ENCODE measurements around the gene CEACAM18. TPM values are rescaled to one million over a fixed set of nuclear protein-coding genes. Genes with fewer than 3 reads are reported as not detected.

The CEACAM18 gene
- total and polyA plus RNA-seq, 2 of the 8 experiments (the other 6 are each of a cell fraction or from before 2014, with no cell fraction given): not detected

DNA sequence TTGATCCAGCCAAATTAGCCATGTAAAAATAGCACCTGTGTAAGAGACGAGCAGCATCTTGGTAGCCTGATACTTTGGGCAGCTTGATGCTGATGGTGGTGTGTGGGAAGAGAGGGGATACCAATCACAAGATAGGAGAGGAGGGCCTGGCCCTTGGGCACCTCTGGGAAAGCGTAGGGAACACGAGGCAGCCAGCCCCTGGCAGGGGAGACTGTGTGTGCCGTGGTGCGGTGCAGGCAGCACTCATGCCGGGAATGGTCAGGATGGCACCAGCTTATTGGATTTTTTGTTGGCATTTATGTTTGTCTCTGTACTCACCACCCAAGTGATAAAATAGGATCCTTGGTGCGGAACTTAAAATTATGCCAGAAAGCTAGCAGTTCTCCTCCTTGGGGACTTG, 30.3 kb upstream of the CEACAM18 start:
- CTCF ChIA-PET (ENCODE audit: partially characterized antibody): interaction anchor here (5.2 kb wide), 1 partner anchor 10 kb away, joined by 25 read pairs; no protein-coding TSS in a partner anchor
- FAIRE-seq: no peak

More for the DNA sequence above, 30.3 kb upstream of the CEACAM18 start:
- no peak overlapping the region for H4K91ac ChIP-seq (replicated peaks; ENCODE audit: insufficient read length, low read length)
- no peaks in the 10 kb centered on the region for H3K79me1 ChIP-seq (ENCODE audit: low read depth, low read length)
- no peak overlapping the region for H2BK120ac ChIP-seq (replicated peaks; ENCODE audit: low read depth, low read length)
- no peaks in the 10 kb centered on the region for H3K36me3 ChIP-seq (ENCODE audit: control insufficient read depth in 2 of 4, insufficient read depth in 4 of 4, low read length in 3 of 4)
- H3K9ac ChIP-seq (replicated peaks in 1 of 4; ENCODE audit: extremely low read depth in 1 of 4, low read depth in 3 of 4, low read length in 3 of 4): no peak overlapping the region
- no peaks in the 10 kb centered on the region for H3K79me2 ChIP-seq (ENCODE audit: control insufficient read depth in 1 of 2, insufficient read depth in 2 of 2, low read length in 2 of 2)
- POLR2A ChIA-PET (ENCODE audit: partially characterized antibody): no interaction called here
- H3K56ac ChIP-seq (replicated peaks; ENCODE audit: insufficient read length, low read depth, low read length): no peak overlapping the region
- H3K4me1 ChIP-seq (replicated peaks in 1 of 4; ENCODE audit: control insufficient read depth in 3 of 4, insufficient read depth in 4 of 4, low read length in 3 of 4): no peaks in the 10 kb centered on the region
- H3K9me3 ChIP-seq (ENCODE audit: insufficient read depth in 2 of 2, low read depth in 1 of 2, low read length in 1 of 2): peaks cover 18 to 28% of the 10 kb centered on the region in 2 experiments
- no peak for DNase-seq (ENCODE audit: low read depth in 1 of 2, low spot score in 2 of 2)
- H3K4me2 ChIP-seq (ENCODE audit: insufficient read depth in 1 of 2, low read depth in 2 of 2, low read length in 2 of 2): no peak overlapping the region
- no peak overlapping the region for H3K23ac ChIP-seq (ENCODE audit: insufficient read length)
- no peak overlapping the region for H2BK5ac ChIP-seq (ENCODE audit: low read depth, low read length)
- H3K14ac ChIP-seq (ENCODE audit: insufficient read length): no peak overlapping the region
- WGBS, 2 experiments (ENCODE audit: extremely low coverage in 1 of 2, insufficient coverage in 1 of 2, insufficient read length in 1 of 2, insufficient replicate concordance in 2 of 2, low coverage in 1 of 2, low lambda C conversion rate in 2 of 2, missing lambda C conversion rate in 1 of 2): 83% methylated on average over 7 of the region's 7 CpGs; no CpG with 5 or more reads in 1 of the 2 experiments
- no peaks in the 10 kb centered on the region for H3K27me3 ChIP-seq (replicated peaks in 1 of 4; ENCODE audit: control insufficient read depth in 3 of 4, extremely low read depth in 1 of 4, insufficient read depth in 3 of 4, low read length in 3 of 4)
- H2AK5ac ChIP-seq (ENCODE audit: low read depth, low read length): no peak overlapping the region
- H2BK12ac ChIP-seq (ENCODE audit: low read depth, low read length): no peak overlapping the region
- H4K20me1 ChIP-seq (replicated peaks in 1 of 2; ENCODE audit: control insufficient read depth in 1 of 2, insufficient read depth in 2 of 2, low read length in 2 of 2): no peaks in the 10 kb centered on the region
- no peak overlapping the region for H4K5ac ChIP-seq (ENCODE audit: insufficient read length, low read depth, low read length)
- no peak overlapping the region for H2BK20ac ChIP-seq (ENCODE audit: low read length)
- H3K23me2 ChIP-seq (ENCODE audit: low read depth, low read length): no peaks in the 10 kb centered on the region
- no peak overlapping the region for H2BK15ac ChIP-seq (ENCODE audit: low read length)
- H4K8ac ChIP-seq (ENCODE audit: extremely low read depth, insufficient read depth, low read length): no peak overlapping the region
- no peak overlapping the region for H3K4me3 ChIP-seq (ENCODE audit: extremely low read depth in 1 of 4, insufficient read depth in 2 of 4, low read depth in 3 of 4, low read length in 4 of 4)
- no peak overlapping the region for H3K18ac ChIP-seq (ENCODE audit: extremely low read depth, low read length)
- H2AFZ ChIP-seq (ENCODE audit: low read length): no peak overlapping the region
- TF ChIP-seq, protein P1, sequence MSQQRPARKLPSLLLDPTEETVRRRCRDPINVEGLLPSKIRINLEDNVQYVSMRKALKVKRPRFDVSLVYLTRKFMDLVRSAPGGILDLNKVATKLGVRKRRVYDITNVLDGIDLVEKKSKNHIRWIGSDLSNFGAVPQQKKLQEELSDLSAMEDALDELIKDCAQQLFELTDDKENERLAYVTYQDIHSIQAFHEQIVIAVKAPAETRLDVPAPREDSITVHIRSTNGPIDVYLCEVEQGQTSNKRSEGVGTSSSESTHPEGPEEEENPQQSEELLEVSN (IDR thresholded peaks at IDR 0.05): no peak
- no peak for TF ChIP-seq EZH2 (IDR thresholded peaks at IDR 0.05; ENCODE audit: low read depth, low read length, severe bottlenecking)
- TF ChIP-seq TAF1 (IDR thresholded peaks at IDR 0.05; ENCODE audit: low read depth, low read length): no peak
- TF ChIP-seq MAFK (IDR thresholded peaks at IDR 0.05; ENCODE audit: low read depth, low read length): no peak
- no peak for TF ChIP-seq TAF7 (optimal IDR thresholded peaks at IDR 0.05; ENCODE audit: borderline replicate concordance, low read depth, low read length)
- TF ChIP-seq HDAC2 (IDR thresholded peaks at IDR 0.05; ENCODE audit: borderline replicate concordance in 1 of 2, low read depth in 2 of 2, low read length in 2 of 2): no peak
- TF ChIP-seq TEAD4 (IDR thresholded peaks at IDR 0.05; ENCODE audit: low read depth, low read length): no peak
- TF ChIP-seq POLR2AphosphoS5 (IDR thresholded peaks at IDR 0.05; ENCODE audit: low read depth, low read length): no peak
- no peak for TF ChIP-seq ZNF274 (IDR thresholded peaks at IDR 0.05; ENCODE audit: borderline replicate concordance, extremely low read depth, low read length)
- TF ChIP-seq BRCA1 (IDR thresholded peaks at IDR 0.05; ENCODE audit: low read depth, low read length): no peak
- no peak for TF ChIP-seq POLR2A (IDR thresholded peaks at IDR 0.05; ENCODE audit: control extremely low read depth in 1 of 2, low read depth in 2 of 2, low read length in 2 of 2)
- no peak overlapping the region for H3K4ac ChIP-seq (replicated peaks; ENCODE audit: insufficient read length, low read depth, low read length)
- no peak overlapping the region for H3K27ac ChIP-seq (ENCODE audit: low read depth, low read length)

Measured in H1 (cell line).